ENCODE measurements around the gene LAMA2. TPM values are rescaled to one million over a fixed set of nuclear protein-coding genes. Genes with fewer than 3 reads are reported as not detected.
A peak's percentile ranks its signal among the peaks of the same experiment; 100 is the strongest.

LAMA2 gene
- total RNA-seq, 1 donor from 2014 or later, result 185 TPM

- Histone ChIP-seq H3K4me1 (peaks cover 45% of the 10 kb centered on the region), H3K36me3 (peaks cover 20% of the 10 kb centered on the region), H3K9me3 (replicated peaks) (no peaks in the 10 kb centered on the region), H3K4me3 (no peak overlapping the region), H3K27me3 (ENCODE audit: low read depth) (no peaks in the 10 kb centered on the region), H3K27ac (replicated peaks) (no peak overlapping the region)
- TF ChIP-seq CTCF (IDR thresholded peaks at IDR 0.05; ENCODE audit: borderline replicate concordance), result no peak
- intact Hi-C loops (cut with micrococcal nuclease), result no loop called here
- DNase-seq, result no peak
Measured at GRCh38 chr6:128929869-128930268, 46.9 kb downstream of the LAMA2 start.

DNA sequence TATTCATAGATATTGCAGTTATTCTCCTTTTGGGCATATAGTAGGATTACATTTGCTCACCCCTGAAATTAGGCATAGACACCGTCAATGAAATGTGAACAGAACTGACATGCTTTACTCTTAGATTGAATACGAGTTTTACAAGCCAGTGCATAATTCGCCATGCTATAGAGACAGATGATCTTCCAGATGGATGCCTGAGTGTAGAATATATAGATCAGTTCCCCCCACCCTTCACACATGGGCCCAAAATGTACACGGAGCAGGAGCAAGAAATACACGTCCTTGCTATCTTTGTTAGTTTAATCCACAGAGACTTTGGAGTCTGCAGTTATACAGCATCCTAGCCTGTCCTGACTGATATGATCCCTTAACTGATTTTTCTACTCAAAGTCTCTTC is 47.4 kb downstream of the LAMA2 start:
- DNase-seq, result no peak
- no peak for TF ChIP-seq CTCF (IDR thresholded peaks at IDR 0.05; ENCODE audit: borderline replicate concordance)

DNA sequence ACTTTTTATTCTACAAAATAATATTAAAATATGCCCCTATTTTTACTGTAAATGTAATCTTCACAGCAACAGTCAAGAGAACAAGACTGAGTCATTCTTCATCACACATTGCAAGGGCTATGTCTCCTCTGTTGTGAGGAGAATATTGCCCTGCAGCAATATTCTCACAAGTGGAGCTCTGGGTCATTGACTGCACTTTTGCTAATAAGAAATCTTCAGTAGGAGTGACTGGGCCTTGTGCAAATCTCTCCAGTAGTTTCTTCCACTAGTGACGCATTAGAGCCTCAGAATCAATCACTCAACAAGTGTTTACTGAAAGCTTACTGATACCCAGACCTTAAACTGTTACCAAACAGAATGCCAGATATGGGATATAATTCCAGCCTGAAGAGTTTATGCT is 49.1 kb downstream of the LAMA2 start:
- TF ChIP-seq CTCF (IDR thresholded peaks at IDR 0.05; ENCODE audit: borderline replicate concordance), result no peak
- intact Hi-C loops (cut with micrococcal nuclease), result no loop called here
- no peaks in the 10 kb centered on the region for H3K27me3 ChIP-seq (ENCODE audit: low read depth)

More for the DNA sequence above, 47.4 kb downstream of the LAMA2 start:
- Histone ChIP-seq H3K27me3 (ENCODE audit: low read depth) (no peaks in the 10 kb centered on the region), H3K9me3 (replicated peaks) (no peaks in the 10 kb centered on the region), H3K27ac (replicated peaks) (no peak overlapping the region), H3K4me3 (no peak overlapping the region), H3K4me1 (peaks cover 40% of the 10 kb centered on the region), H3K36me3 (peaks cover 20% of the 10 kb centered on the region)
- intact Hi-C loops (cut with micrococcal nuclease), result no loop called here

GRCh38 chr6:128950864-128951263 is 67.9 kb downstream of the LAMA2 start:
- H3K27me3 ChIP-seq (ENCODE audit: low read depth), result no peaks in the 10 kb centered on the region
- H3K36me3 ChIP-seq, result no peaks in the 10 kb centered on the region
- no peaks in the 10 kb centered on the region for H3K9me3 ChIP-seq (replicated peaks)
- no peak overlapping the region for H3K4me3 ChIP-seq
- DNase-seq, result no peak
- intact Hi-C loops (cut with micrococcal nuclease), result no loop called here
- H3K4me1 ChIP-seq, result peaks cover 80% of the 10 kb centered on the region
- TF ChIP-seq CTCF (IDR thresholded peaks at IDR 0.05; ENCODE audit: borderline replicate concordance), result no peak
- no peak overlapping the region for H3K27ac ChIP-seq (replicated peaks)

More for the DNA sequence above, 49.1 kb downstream of the LAMA2 start:
- H3K27ac ChIP-seq (replicated peaks), result peak overlapping the region; percentile 4
- H3K9me3 ChIP-seq (replicated peaks), result no peaks in the 10 kb centered on the region
- DNase-seq, result no peak
- peaks cover 34% of the 10 kb centered on the region for H3K4me1 ChIP-seq
- peaks cover 20% of the 10 kb centered on the region for H3K36me3 ChIP-seq
- H3K4me3 ChIP-seq, result no peak overlapping the region

DNA sequence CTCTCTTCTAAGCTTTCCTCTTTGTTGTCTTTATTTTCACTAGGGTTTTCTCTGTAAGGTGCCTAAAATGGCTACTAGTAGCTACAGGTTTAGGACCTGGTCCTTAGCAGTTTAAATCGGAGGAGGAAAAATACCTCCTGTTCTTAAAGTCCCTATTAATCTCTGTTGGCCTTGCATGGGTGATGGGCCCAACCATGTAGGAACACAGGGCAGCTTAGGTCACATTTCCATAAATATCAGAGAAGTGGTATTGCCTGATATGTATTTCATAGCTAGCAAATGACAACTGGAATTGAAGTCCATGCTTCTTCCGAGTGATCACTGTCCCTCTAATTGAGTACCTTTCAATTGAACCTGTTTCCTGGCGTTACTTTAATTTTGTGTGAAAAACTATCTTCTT is 70.0 kb downstream of the LAMA2 start:
- DNase-seq, result no peak
- peak overlapping the region; percentile 41 for H3K27ac ChIP-seq (replicated peaks)
- H3K36me3 ChIP-seq, result no peaks in the 10 kb centered on the region
- no peaks in the 10 kb centered on the region for H3K9me3 ChIP-seq (replicated peaks)
- peaks cover 82% of the 10 kb centered on the region for H3K4me1 ChIP-seq
- intact Hi-C loops (cut with micrococcal nuclease), result no loop called here
- no peak overlapping the region for H3K4me3 ChIP-seq
- no peaks in the 10 kb centered on the region for H3K27me3 ChIP-seq (ENCODE audit: low read depth)
- TF ChIP-seq CTCF (IDR thresholded peaks at IDR 0.05; ENCODE audit: borderline replicate concordance), result no peak
